HG02884 (cell line): ENCODE data around the gene CCL22.
"Not testable (repeated sequence)": the region's sequence is repeated elsewhere in the genome, so short reads cannot be mapped to it uniquely, and the experiment has no call there.

Source experiments
- ATAC-seq: cut with Tn5 transposase; IDR thresholded peaks from one replicate; pipeline ENCODE4 v1.9.1; 2021; ENCODE audit warnings: mild to moderate bottlenecking, moderate library complexity; ENCODE audit not compliant: unreplicated experiment

CCL22 gene

GRCh38 chr16:57374067-57374534 lies 15.5 kb downstream of the CCL22 start:
- no peak for ATAC-seq

- not testable (repeated sequence) for ATAC-seq
Observed at GRCh38 chr16:57374925-57375465, 16.4 kb downstream of the CCL22 start.

- ATAC-seq: no peak
Observed at GRCh38 chr16:57376313-57376818, 17.8 kb downstream of the CCL22 start.

- peak; percentile 83 for ATAC-seq
Observed at GRCh38 chr16:57377080-57377841, 18.7 kb downstream of the CCL22 start.

- no peak for ATAC-seq
Observed at GRCh38 chr16:57379579-57379978, 21.0 kb downstream of the CCL22 start.

- no peak for ATAC-seq
Observed at GRCh38 chr16:57380671-57381462, 22.3 kb downstream of the CCL22 start.

- ATAC-seq: no peak
Observed at GRCh38 chr16:57381791-57382534, 23.4 kb downstream of the CCL22 start.

GRCh38 chr16:57382535-57383275 lies 24.1 kb downstream of the CCL22 start:
- ATAC-seq: no peak

- ATAC-seq: no peak
Observed at GRCh38 chr16:57383276-57384247, 25.0 kb downstream of the CCL22 start.

- ATAC-seq: no peak
Observed at GRCh38 chr16:57384248-57385070, 25.9 kb downstream of the CCL22 start.

GRCh38 chr16:57385083-57385482 lies 26.5 kb downstream of the CCL22 start:
- ATAC-seq: no peak

GRCh38 chr16:57386381-57386951 lies 27.9 kb downstream of the CCL22 start:
- ATAC-seq: no peak

GRCh38 chr16:57387598-57388354 lies 29.2 kb downstream of the CCL22 start:
- ATAC-seq: no peak

GRCh38 chr16:57388359-57389086 lies 29.9 kb downstream of the CCL22 start:
- no peak for ATAC-seq

GRCh38 chr16:57389087-57389468 lies 30.5 kb downstream of the CCL22 start:
- no peak for ATAC-seq

GRCh38 chr16:57390636-57391295 lies 32.2 kb downstream of the CCL22 start:
- no peak for ATAC-seq
